Suprapubic skin (tissue), 4 donors: ENCODE results near the gene SRSF6. TPM values are rescaled to one million over a fixed set of nuclear protein-coding genes. Genes with fewer than 3 reads are reported as not detected.

Experiments used
- DNase-seq, 2 donors: peaks; one replicate each; pipeline ENCODE4 v3.0.0-alpha.2; 2019; ENCODE audit warnings: low spot score in 2 of 2
- H3K27ac ChIP-seq: fragments of 200-600 bp; sonication (generic); one replicate; pipeline ENCODE4 v1.5.1; 2019
- H3K27me3 ChIP-seq: fragments of 200-600 bp; sonication (generic); one replicate; pipeline ENCODE4 v1.5.1; 2019
- H3K36me3 ChIP-seq: fragments of 200-600 bp; sonication (generic); one replicate; pipeline ENCODE4 v1.5.1; 2019
- H3K4me1 ChIP-seq: fragments of 200-600 bp; sonication (generic); one replicate; pipeline ENCODE4 v1.5.1; 2019
- H3K4me3 ChIP-seq: fragments of 200-600 bp; sonication (generic); one replicate; pipeline ENCODE4 v1.5.1; 2019; ENCODE audit warnings: mild to moderate bottlenecking
- H3K9me3 ChIP-seq: fragments of 200-600 bp; sonication (generic); one replicate; pipeline ENCODE4 v1.5.1; 2019
- EP300 ChIP-seq: sonication (generic); formaldehyde crosslinking; IDR thresholded peaks from one replicate; pipeline ENCODE4 v1.6.1; 2017; ENCODE audit warnings: antibody characterized with exemption
- POLR2A ChIP-seq, 2 donors: fragments of 450-650 bp; IDR thresholded peaks; one replicate each; pipeline ENCODE4 v1.6.1; 2017; ENCODE audit warnings: antibody characterized with exemption in 2 of 2, mild to moderate bottlenecking in 2 of 2, moderate library complexity in 2 of 2
- POLR2AphosphoS5 ChIP-seq, 3 donors: sonication (generic); formaldehyde crosslinking; IDR thresholded peaks; one replicate each; pipeline ENCODE4 v1.6.1; 2017; ENCODE audit warnings: antibody characterized with exemption in 3 of 3
- WGBS: methylation state at CpG from one replicate; pipeline ENCODE4 v1.1.5; 2018; 5-methylcytosine and 5-hydroxymethylcytosine counted together
- total RNA-seq, 4 donors: library from RNA; depleted of rRNA; stranded (reverse); fragments of >200 nt; gene quantifications; one replicate each; pipeline ENCODE4 v1.1.0, GENCODE V29; 2016
- TF ChIP-seq, protein P1 (sequence below), 2 donors: fragments of 200-600 bp in 1 of 2; fragments of 450-650 bp in 1 of 2; sonication (generic) in 1 of 2; IDR thresholded peaks; one replicate each; pipeline ENCODE4 v1.5.1; 2016 to 2019; ENCODE audit warnings: antibody characterized with exemption in 2 of 2, mild to moderate bottlenecking in 1 of 2, moderate library complexity in 1 of 2

The SRSF6 gene
- total RNA-seq, 4 donors from 2014 or later: 64.7 to 92.7 (median 77.6) TPM

- WGBS: 75% methylated on average over 1 of the region's 1 CpG
- TF ChIP-seq POLR2AphosphoS5 (IDR thresholded peaks at IDR 0.05) (no peak), POLR2A (IDR thresholded peaks at IDR 0.05) (no peak), EP300 (no peak)
- TF ChIP-seq, protein P1, sequence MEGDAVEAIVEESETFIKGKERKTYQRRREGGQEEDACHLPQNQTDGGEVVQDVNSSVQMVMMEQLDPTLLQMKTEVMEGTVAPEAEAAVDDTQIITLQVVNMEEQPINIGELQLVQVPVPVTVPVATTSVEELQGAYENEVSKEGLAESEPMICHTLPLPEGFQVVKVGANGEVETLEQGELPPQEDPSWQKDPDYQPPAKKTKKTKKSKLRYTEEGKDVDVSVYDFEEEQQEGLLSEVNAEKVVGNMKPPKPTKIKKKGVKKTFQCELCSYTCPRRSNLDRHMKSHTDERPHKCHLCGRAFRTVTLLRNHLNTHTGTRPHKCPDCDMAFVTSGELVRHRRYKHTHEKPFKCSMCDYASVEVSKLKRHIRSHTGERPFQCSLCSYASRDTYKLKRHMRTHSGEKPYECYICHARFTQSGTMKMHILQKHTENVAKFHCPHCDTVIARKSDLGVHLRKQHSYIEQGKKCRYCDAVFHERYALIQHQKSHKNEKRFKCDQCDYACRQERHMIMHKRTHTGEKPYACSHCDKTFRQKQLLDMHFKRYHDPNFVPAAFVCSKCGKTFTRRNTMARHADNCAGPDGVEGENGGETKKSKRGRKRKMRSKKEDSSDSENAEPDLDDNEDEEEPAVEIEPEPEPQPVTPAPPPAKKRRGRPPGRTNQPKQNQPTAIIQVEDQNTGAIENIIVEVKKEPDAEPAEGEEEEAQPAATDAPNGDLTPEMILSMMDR (IDR thresholded peaks at IDR 0.05): no peak
- Histone ChIP-seq H3K36me3 (no peaks in the 10 kb centered on the region), H3K9me3 (no peaks in the 10 kb centered on the region), H3K27me3 (peaks cover 14% of the 10 kb centered on the region), H3K4me1 (peaks cover 25% of the 10 kb centered on the region), H3K27ac (no peak overlapping the region), H3K4me3 (no peak overlapping the region)
- no peak for DNase-seq
Observed at GRCh38 chr20:43511879-43512278, 54.2 kb downstream of the SRSF6 start.

GRCh38 chr20:43513372-43513930 is 55.8 kb downstream of the SRSF6 start:
- no peak for DNase-seq
- H3K4me3 ChIP-seq: peak overlapping the region; percentile 56

More at GRCh38 chr20:43513372-43513930, 55.8 kb downstream of the SRSF6 start:
- TF ChIP-seq POLR2AphosphoS5 (IDR thresholded peaks at IDR 0.05) (no peak), POLR2A (IDR thresholded peaks at IDR 0.05) (no peak), EP300 (no peak)
- TF ChIP-seq, protein P1 (IDR thresholded peaks at IDR 0.05): no peak
- no peaks in the 10 kb centered on the region for H3K9me3 ChIP-seq
- peaks cover 11% of the 10 kb centered on the region for H3K4me1 ChIP-seq
- no peaks in the 10 kb centered on the region for H3K27me3 ChIP-seq
- no peaks in the 10 kb centered on the region for H3K36me3 ChIP-seq
- 46% methylated on average over 3 of the region's 10 CpGs for WGBS
- peak overlapping the region; percentile 5 for H3K27ac ChIP-seq

Other genes with a start within 250 kb of the SRSF6 start
- gene L3MBTL1, start 49.8 kb downstream of the SRSF6 start, total RNA-seq: 10 to 100 TPM in 3 of 4 donors, 1 to 10 TPM in 1; 8.9 to 39.7 (median 14.6) TPM
- gene SGK2, start 101.1 kb downstream of the SRSF6 start, total RNA-seq: 10 to 100 TPM in 3 of 4 donors, 1 to 10 TPM in 1; 6.9 to 18.2 (median 13.0) TPM
- gene IFT52, start 133.0 kb downstream of the SRSF6 start, total RNA-seq: 10 to 100 TPM; 10.7 to 17.5 (median 13.5) TPM
- 1 to 10 TPM in 3 of 4 donors, under 1 TPM in 1; 0.97 to 1.7 (median 1.2) TPM for gene MYBL2, start 209.2 kb downstream of the SRSF6 start, total RNA-seq